Natural killer cell (primary cell): ENCODE measurements around the gene DAPK1. TPM values are rescaled to one million over a fixed set of nuclear protein-coding genes. Genes with fewer than 3 reads are reported as not detected.

Source experiments
- ATAC-seq, 3 donors: fragments of 150-1000 bp in 2 of 3; fragments of 200-7000 bp in 1 of 3; cut with Tn5 transposase; 1 replicate in 1 of 3; 2 replicates in 2 of 3; pipeline ENCODE4 v1.10.0; 2021; ENCODE audit warnings: mild to moderate bottlenecking in 2 of 3, moderate library complexity in 2 of 3
- DNase-seq, 2 donors: peaks; one replicate each; pipeline versions ENCODE4 v3.0.0 to v3.0.0-alpha.2; 2013 to 2021; ENCODE audit warnings: mixed read lengths in 1 of 2
- H3K27ac ChIP-seq: one replicate; pipeline ENCODE4 v1.5.1; 2013; ENCODE audit warnings: mild to moderate bottlenecking, low read length
- H3K27me3 ChIP-seq: one replicate; pipeline ENCODE4 v1.6.1; 2013; ENCODE audit warnings: low read length; ENCODE audit not compliant: control insufficient read depth, insufficient read depth
- H3K36me3 ChIP-seq: one replicate; pipeline ENCODE4 v1.6.1; 2013; ENCODE audit warnings: low read length; ENCODE audit not compliant: control insufficient read depth, insufficient read depth
- H3K4me1 ChIP-seq: one replicate; pipeline ENCODE4 v1.6.1; 2013; ENCODE audit warnings: low read length; ENCODE audit not compliant: control insufficient read depth, insufficient read depth
- H3K4me3 ChIP-seq: one replicate; pipeline ENCODE4 v1.5.1; 2013; ENCODE audit warnings: low read length
- H3K9me3 ChIP-seq: one replicate; pipeline ENCODE4 v1.6.1; 2013; ENCODE audit warnings: low read length; ENCODE audit not compliant: control insufficient read depth, insufficient read depth
- H3K27ac Mint-ChIP-seq, 2 donors: one replicate each; pipeline ENCODE4 v1.8.0; 2022; ENCODE audit warnings: mild to moderate bottlenecking in 2 of 2, mixed read lengths in 2 of 2, moderate library complexity in 1 of 2
- H3K27me3 Mint-ChIP-seq, 2 donors: one replicate each; pipeline ENCODE4 v1.8.0; 2022; ENCODE audit warnings: low read depth in 2 of 2, mixed read lengths in 2 of 2
- H3K36me3 Mint-ChIP-seq: one replicate; pipeline ENCODE4 v1.8.0; 2022; ENCODE audit warnings: mixed read lengths
- H3K4me1 Mint-ChIP-seq, 2 donors: one replicate each; pipeline ENCODE4 v1.8.0; 2022; ENCODE audit warnings: mixed read lengths in 2 of 2
- H3K4me3 Mint-ChIP-seq: one replicate; pipeline ENCODE4 v1.8.0; 2022; ENCODE audit warnings: mild to moderate bottlenecking, moderate library complexity, mixed read lengths
- H3K9me3 Mint-ChIP-seq, 2 donors: one replicate each; pipeline ENCODE4 v1.8.0; 2022; ENCODE audit warnings: mixed read lengths in 2 of 2
- WGBS: methylation state at CpG from one replicate; pipeline ENCODE4 v1.1.7; 2013; ENCODE audit warnings: missing lambda C conversion rate; ENCODE audit not compliant: insufficient coverage; 5-methylcytosine and 5-hydroxymethylcytosine counted together
- intact Hi-C: fragments of 100-400 bp; cut with micrococcal nuclease; formaldehyde crosslinking; loops from one replicate; pipeline ENCODE4 v1.14.2; 2022
- total RNA-seq, 4 donors: library from RNA; stranded (reverse); fragments of 120-200 nt in 1 of 4; gene quantifications; one replicate each; pipeline versions ENCODE4 v1.2.3 to v1.2.4, GENCODE V29; 2013 to 2022
- TF ChIP-seq, protein P1 (sequence below): fragments of 200-600 bp; IDR thresholded peaks from one replicate; pipeline ENCODE4 v1.8.0; 2022; ENCODE audit warnings: antibody characterized with exemption

Gene DAPK1
- total RNA-seq, 3 donors from 2014 or later (not counting 1 experiment from before 2014, with no cell fraction given), result 12.2 to 26.5 (median 22.7) TPM

GRCh38 chr9:87562530-87563170 is 65.0 kb downstream of the DAPK1 start:
- ATAC-seq, result no peak
- H3K4me3 Mint-ChIP-seq, result no peak overlapping the region
- H3K9me3 Mint-ChIP-seq, result peaks cover 0 to 2% of the 10 kb centered on the region in 2 donors
- Histone ChIP-seq H3K27me3 (no peaks in the 10 kb centered on the region), H3K4me1 (no peaks in the 10 kb centered on the region), H3K27ac (no peak overlapping the region), H3K9me3 (no peaks in the 10 kb centered on the region), H3K36me3 (no peaks in the 10 kb centered on the region), H3K4me3 (no peak overlapping the region)
- no peaks in the 10 kb centered on the region for H3K36me3 Mint-ChIP-seq
- peaks cover 0 to 2% of the 10 kb centered on the region in 2 donors for H3K27me3 Mint-ChIP-seq
- no peak for DNase-seq
- intact Hi-C loops, result no loop called here
- 94% methylated on average over 2 of the region's 2 CpGs for WGBS
- peaks cover 0 to 5% of the 10 kb centered on the region in 2 donors for H3K4me1 Mint-ChIP-seq
- H3K27ac Mint-ChIP-seq, result no peak overlapping the region
- TF ChIP-seq, protein P1, sequence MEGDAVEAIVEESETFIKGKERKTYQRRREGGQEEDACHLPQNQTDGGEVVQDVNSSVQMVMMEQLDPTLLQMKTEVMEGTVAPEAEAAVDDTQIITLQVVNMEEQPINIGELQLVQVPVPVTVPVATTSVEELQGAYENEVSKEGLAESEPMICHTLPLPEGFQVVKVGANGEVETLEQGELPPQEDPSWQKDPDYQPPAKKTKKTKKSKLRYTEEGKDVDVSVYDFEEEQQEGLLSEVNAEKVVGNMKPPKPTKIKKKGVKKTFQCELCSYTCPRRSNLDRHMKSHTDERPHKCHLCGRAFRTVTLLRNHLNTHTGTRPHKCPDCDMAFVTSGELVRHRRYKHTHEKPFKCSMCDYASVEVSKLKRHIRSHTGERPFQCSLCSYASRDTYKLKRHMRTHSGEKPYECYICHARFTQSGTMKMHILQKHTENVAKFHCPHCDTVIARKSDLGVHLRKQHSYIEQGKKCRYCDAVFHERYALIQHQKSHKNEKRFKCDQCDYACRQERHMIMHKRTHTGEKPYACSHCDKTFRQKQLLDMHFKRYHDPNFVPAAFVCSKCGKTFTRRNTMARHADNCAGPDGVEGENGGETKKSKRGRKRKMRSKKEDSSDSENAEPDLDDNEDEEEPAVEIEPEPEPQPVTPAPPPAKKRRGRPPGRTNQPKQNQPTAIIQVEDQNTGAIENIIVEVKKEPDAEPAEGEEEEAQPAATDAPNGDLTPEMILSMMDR, result no peak

DNA sequence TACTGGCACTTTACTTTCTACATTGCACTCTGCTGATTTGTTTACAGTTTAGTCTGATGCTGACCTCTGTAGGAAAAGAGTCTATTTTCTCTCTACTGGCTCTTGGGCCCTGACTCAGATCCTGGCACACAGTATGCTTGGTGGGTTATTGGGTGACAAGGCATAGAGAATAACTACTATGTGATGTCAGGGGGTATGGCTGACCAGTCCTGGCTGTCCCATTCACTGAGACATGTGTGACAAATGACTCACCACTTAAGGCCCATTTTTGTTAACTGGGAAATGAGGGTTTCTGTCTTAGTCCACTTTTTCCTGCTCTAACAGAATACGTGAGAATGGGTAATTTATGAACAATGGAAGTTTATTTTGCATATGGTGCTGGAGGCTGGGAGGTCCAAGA is 66.4 kb downstream of the DAPK1 start:
- TF ChIP-seq, protein P1, result no peak
- Mint-ChIP-seq H3K4me1 (no peaks in the 10 kb centered on the region), H3K36me3 (no peaks in the 10 kb centered on the region), H3K4me3 (no peak overlapping the region), H3K9me3 (peaks cover 0 to 2% of the 10 kb centered on the region in 2 donors), H3K27ac (no peak overlapping the region), H3K27me3 (no peaks in the 10 kb centered on the region)
- no peaks in the 10 kb centered on the region for H3K36me3 ChIP-seq
- no peaks in the 10 kb centered on the region for H3K9me3 ChIP-seq
- H3K4me3 ChIP-seq, result no peak overlapping the region
- no peaks in the 10 kb centered on the region for H3K27me3 ChIP-seq
- ATAC-seq (no peak), DNase-seq (no peak)
- no peak overlapping the region for H3K27ac ChIP-seq
- no peaks in the 10 kb centered on the region for H3K4me1 ChIP-seq
- WGBS, result 94% methylated on average over 1 of the region's 1 CpG
- intact Hi-C loops, result no loop called here

- Mint-ChIP-seq H3K36me3 (no peaks in the 10 kb centered on the region), H3K4me1 (no peaks in the 10 kb centered on the region), H3K27me3 (no peaks in the 10 kb centered on the region), H3K4me3 (no peak overlapping the region), H3K9me3 (peaks cover 0 to 2% of the 10 kb centered on the region in 2 donors), H3K27ac (no peak overlapping the region)
- DNase-seq (no peak), ATAC-seq (no peak)
- H3K9me3 ChIP-seq, result no peaks in the 10 kb centered on the region
- H3K4me1 ChIP-seq, result no peaks in the 10 kb centered on the region
- H3K27me3 ChIP-seq, result no peaks in the 10 kb centered on the region
- whole genome bisulfite sequencing, result 93% methylated on average over 4 of the region's 4 CpGs
- H3K27ac ChIP-seq, result no peak overlapping the region
- TF ChIP-seq, protein P1, result no peak
- H3K36me3 ChIP-seq, result no peaks in the 10 kb centered on the region
- no peak overlapping the region for H3K4me3 ChIP-seq
- intact Hi-C loops, result no loop called here
These were observed 67.1 kb downstream of the DAPK1 start for GRCh38 chr9:87564791-87565241.

- Mint-ChIP-seq H3K36me3 (no peaks in the 10 kb centered on the region), H3K9me3 (peaks cover 0 to 2% of the 10 kb centered on the region in 2 donors), H3K4me3 (no peak overlapping the region), H3K27me3 (no peaks in the 10 kb centered on the region), H3K4me1 (no peaks in the 10 kb centered on the region), H3K27ac (no peak overlapping the region)
- H3K27ac ChIP-seq, result no peak overlapping the region
- no peaks in the 10 kb centered on the region for H3K4me1 ChIP-seq
- DNase-seq, result no peak
- TF ChIP-seq, protein P1, result no peak
- no peaks in the 10 kb centered on the region for H3K9me3 ChIP-seq
- H3K27me3 ChIP-seq, result no peaks in the 10 kb centered on the region
- H3K4me3 ChIP-seq, result no peak overlapping the region
- intact Hi-C loops, result no loop called here
- no peak for ATAC-seq
- 85% methylated on average over 4 of the region's 4 CpGs for WGBS
- no peaks in the 10 kb centered on the region for H3K36me3 ChIP-seq
These were observed 69.3 kb downstream of the DAPK1 start for GRCh38 chr9:87567001-87567400.
